ENCODE data around the gene CBX1.
"Not testable (repeated sequence)": the region's sequence is repeated elsewhere in the genome, so short reads cannot be mapped to it uniquely, and the experiment has no call there.

The CBX1 gene

GRCh38 chr17:48070195-48070594 is 31.1 kb downstream of the CBX1 start:
- DNase-seq, result no peak

GRCh38 chr17:48068491-48068961 is 32.8 kb downstream of the CBX1 start:
- no peak for DNase-seq

- not testable (repeated sequence) for DNase-seq
These were observed 33.5 kb downstream of the CBX1 start for GRCh38 chr17:48067808-48068207.

- no peak for DNase-seq
These were observed 34.0 kb downstream of the CBX1 start for GRCh38 chr17:48067245-48067644.

- DNase-seq, result no peak
These were observed 34.6 kb downstream of the CBX1 start for GRCh38 chr17:48066656-48067055.

GRCh38 chr17:48066192-48066591 is 35.1 kb downstream of the CBX1 start:
- no peak for DNase-seq

- DNase-seq, result no peak
These were observed 36.6 kb downstream of the CBX1 start for GRCh38 chr17:48064638-48065037.

- DNase-seq, result no peak
These were observed 39.0 kb downstream of the CBX1 start for GRCh38 chr17:48062273-48062672.

- no peak for DNase-seq
These were observed 41.0 kb downstream of the CBX1 start for GRCh38 chr17:48060249-48060648.

- DNase-seq, result no peak
These were observed 42.1 kb downstream of the CBX1 start for GRCh38 chr17:48059125-48059668.

GRCh38 chr17:48058393-48059124 is 42.7 kb downstream of the CBX1 start:
- DNase-seq, result no peak

GRCh38 chr17:48057626-48058025 is 43.7 kb downstream of the CBX1 start:
- DNase-seq, result no peak

- DNase-seq, result no peak
These were observed 44.4 kb downstream of the CBX1 start for GRCh38 chr17:48056879-48057278.

GRCh38 chr17:48056246-48056745 is 45.0 kb downstream of the CBX1 start:
- DNase-seq, result no peak

GRCh38 chr17:48055531-48056245 is 45.6 kb downstream of the CBX1 start:
- no peak for DNase-seq

- DNase-seq, result peak; percentile 95
These were observed 46.8 kb downstream of the CBX1 start for GRCh38 chr17:48054238-48055185.

- DNase-seq, result no peak
These were observed 47.5 kb downstream of the CBX1 start for GRCh38 chr17:48053758-48054237.

- peak; percentile 53 for DNase-seq
These were observed 48.1 kb downstream of the CBX1 start for GRCh38 chr17:48052956-48053757.

GRCh38 chr17:48051706-48052486 is 49.4 kb downstream of the CBX1 start:
- DNase-seq, result peak; percentile 55

- DNase-seq, result no peak
These were observed 50.0 kb downstream of the CBX1 start for GRCh38 chr17:48051283-48051682.
